NB4 (cell line): Measurements from ENCODE around the gene OTOS.

Experiments used
- DNase-seq: peaks from one replicate; pipeline ENCODE4 v3.0.0; 2010; ENCODE audit warnings: low read depth
- H3K4me3 ChIP-seq: one replicate; pipeline ENCODE4 v1.5.1; 2011; ENCODE audit warnings: mild to moderate bottlenecking, low read depth, low read length, moderate library complexity
- MYC ChIP-seq: IDR thresholded peaks from 2 replicates; pipeline ENCODE4 v1.6.1; 2011; ENCODE audit warnings: low read depth, low read length
- POLR2A ChIP-seq: IDR thresholded peaks from 2 replicates; pipeline ENCODE4 v1.6.1; 2011; ENCODE audit warnings: mild to moderate bottlenecking; ENCODE audit not compliant: insufficient read length; ENCODE audit errors: extremely low read depth
- TF ChIP-seq, protein P1 (sequence below): IDR thresholded peaks from 2 replicates; pipeline ENCODE4 v1.6.1; 2011; ENCODE audit warnings: low read depth, low read length
- TF ChIP-seq, protein P2 (sequence below): IDR thresholded peaks from one replicate; pipeline ENCODE4 v1.5.1; 2012; ENCODE audit warnings: low read depth, low read length

The OTOS gene

DNA sequence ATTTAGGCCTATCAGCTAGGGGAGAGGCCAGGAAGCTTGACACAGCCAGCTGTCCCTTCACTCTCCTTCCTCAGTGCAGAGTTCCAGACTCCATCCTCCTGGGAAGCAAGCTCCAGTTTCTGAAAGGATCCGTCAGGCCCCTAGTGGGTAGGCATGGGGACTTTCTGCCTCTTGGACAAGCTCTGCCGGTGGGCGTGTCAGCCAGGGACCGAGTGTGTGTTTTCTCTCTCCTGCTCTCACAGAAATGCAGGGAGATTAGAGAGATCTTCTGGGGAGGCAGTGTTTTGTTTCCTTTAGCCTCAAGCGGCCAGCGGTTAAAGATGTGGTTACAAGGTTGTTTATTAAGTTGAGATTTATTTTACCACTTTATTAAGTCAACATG, 29.9 kb upstream of the OTOS start:
- DNase-seq = no peak
- no peak overlapping the region for H3K4me3 ChIP-seq
- TF ChIP-seq POLR2A = no peak
- TF ChIP-seq, protein P1, sequence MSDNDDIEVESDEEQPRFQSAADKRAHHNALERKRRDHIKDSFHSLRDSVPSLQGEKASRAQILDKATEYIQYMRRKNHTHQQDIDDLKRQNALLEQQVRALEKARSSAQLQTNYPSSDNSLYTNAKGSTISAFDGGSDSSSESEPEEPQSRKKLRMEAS = no peak
- TF ChIP-seq MYC = no peak
- TF ChIP-seq, protein P2, sequence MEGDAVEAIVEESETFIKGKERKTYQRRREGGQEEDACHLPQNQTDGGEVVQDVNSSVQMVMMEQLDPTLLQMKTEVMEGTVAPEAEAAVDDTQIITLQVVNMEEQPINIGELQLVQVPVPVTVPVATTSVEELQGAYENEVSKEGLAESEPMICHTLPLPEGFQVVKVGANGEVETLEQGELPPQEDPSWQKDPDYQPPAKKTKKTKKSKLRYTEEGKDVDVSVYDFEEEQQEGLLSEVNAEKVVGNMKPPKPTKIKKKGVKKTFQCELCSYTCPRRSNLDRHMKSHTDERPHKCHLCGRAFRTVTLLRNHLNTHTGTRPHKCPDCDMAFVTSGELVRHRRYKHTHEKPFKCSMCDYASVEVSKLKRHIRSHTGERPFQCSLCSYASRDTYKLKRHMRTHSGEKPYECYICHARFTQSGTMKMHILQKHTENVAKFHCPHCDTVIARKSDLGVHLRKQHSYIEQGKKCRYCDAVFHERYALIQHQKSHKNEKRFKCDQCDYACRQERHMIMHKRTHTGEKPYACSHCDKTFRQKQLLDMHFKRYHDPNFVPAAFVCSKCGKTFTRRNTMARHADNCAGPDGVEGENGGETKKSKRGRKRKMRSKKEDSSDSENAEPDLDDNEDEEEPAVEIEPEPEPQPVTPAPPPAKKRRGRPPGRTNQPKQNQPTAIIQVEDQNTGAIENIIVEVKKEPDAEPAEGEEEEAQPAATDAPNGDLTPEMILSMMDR = no peak

DNA sequence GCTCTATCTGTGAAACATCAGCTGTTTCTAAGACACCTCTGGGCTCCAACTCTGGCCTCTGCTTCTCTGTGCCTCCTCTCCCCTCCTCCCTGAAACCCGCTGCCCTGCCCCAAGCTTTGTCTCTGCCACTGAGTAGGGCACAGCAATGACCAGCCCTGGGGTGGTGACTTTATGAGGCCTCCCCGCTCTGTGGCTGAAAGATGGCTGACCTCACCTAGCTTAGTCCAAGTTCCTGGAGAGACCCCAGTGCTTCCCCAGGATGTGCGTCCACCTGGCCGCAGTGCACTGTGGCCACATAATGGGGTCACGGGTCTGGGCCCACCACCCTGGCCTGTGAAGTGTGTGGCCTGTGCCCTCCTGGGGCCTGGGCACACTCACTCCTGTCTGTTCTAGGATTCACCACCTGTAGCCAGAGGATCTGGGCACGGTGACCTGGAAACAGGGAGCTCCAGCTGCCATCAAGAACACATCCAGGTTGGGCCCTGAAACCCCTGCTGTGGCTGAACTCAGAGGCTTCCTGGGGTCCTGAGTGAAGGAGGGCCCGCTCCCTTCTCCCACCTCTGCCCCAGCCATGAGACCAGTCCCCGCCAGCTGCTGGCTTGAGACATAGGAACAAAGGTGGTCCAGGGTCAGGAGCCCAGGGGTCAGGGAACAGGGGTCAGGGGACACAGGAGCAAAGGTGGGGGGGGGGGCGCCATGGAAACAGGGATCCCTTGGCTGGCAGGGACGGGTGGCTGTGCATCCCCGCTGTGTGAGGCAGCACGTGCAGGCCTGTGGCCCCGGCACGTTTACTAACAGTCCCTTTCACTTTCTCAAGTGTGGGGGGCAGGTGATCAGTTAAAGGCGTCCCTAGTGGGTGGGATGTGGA, 29.3 kb upstream of the OTOS start:
- no peak for TF ChIP-seq POLR2A
- TF ChIP-seq, protein P2 = no peak
- TF ChIP-seq, protein P1 = no peak
- TF ChIP-seq MYC = no peak
- DNase-seq = no peak
- H3K4me3 ChIP-seq = no peak overlapping the region

DNA sequence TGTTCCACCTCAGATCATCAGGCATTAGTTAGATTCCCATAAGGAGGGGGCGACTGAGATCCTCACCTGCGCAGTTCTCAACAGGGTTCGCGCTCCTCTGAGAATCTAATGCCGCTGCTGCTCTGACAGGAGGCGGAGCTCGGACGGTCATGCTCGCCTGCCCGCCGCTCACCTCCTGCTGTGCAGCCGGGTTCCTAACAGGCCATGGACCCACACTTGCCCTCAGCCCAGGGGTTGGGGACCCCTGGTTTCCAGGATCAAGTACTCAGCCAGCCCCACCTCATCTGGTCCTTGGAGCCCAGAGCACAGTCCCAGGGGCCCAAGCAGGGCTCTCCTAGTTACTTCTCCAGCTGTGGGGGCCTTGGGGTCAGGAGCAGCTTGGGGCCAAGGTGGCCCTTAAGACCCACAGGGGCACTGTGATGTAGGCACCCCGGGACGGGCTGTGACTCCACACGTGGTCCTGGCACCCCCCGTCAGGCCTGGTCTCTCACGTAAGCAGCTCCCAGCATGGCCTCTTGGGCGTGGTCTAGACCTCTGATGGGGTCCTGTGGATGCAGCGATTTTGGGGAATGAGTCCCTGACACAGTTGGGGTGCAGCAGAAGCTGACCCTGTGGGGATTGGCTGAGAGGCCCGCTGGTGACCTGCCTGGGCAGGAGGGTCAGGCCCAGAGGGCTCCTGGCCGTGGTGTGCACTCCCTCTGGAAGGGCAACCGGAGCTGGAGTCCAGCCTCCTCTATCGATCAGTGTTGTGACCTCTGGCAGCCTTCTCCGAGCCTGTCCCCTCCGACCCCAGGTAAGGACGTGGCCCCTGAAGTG, 28.3 kb upstream of the OTOS start:
- TF ChIP-seq MYC = no peak
- TF ChIP-seq, protein P1 = no peak
- TF ChIP-seq, protein P2 = no peak
- no peak for TF ChIP-seq POLR2A
- no peak for DNase-seq
- H3K4me3 ChIP-seq = no peak overlapping the region

DNA sequence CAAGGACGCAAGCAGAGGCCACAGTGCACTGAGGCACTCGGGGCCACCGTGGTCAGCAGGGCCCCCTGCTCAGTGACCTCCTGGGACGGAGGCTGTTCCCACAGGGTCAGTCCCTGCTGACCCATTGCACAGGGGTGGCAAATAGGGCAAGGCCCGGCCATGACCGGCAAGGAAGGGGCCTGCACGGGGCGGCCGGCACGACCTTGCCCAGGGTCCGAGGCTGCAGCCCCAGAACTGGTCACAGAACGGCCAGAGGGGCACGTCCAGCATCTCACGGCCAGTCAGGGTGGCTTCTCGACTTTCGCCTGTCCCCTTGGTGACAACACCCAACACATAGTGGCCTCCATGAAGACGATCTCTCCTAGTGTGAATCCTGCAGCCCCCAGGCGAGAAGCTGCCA, 27.6 kb upstream of the OTOS start:
- H3K4me3 ChIP-seq = no peak overlapping the region
- DNase-seq = no peak
- TF ChIP-seq POLR2A (no peak), MYC (no peak)
- TF ChIP-seq, protein P1 = no peak
- TF ChIP-seq, protein P2 = no peak

DNA sequence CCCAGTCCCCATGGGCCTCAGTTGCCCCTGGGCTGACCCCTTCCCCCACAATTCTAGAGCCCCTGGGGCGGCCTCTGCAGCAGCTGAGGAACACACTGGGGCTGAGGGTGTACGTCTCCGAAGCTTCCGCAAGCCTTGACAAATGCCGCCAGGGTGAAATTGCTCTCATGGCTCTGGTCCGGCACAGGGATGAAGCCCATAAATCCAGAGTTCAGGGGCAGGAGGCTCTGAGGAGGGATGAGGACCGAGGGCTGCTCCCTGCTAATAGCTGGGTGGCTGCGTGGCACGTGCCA, 27.1 kb upstream of the OTOS start:
- no peak for DNase-seq
- TF ChIP-seq, protein P2 = no peak
- TF ChIP-seq MYC = no peak
- TF ChIP-seq, protein P1 = no peak
- no peak for TF ChIP-seq POLR2A

More for the DNA sequence above, 27.1 kb upstream of the OTOS start:
- H3K4me3 ChIP-seq = no peak overlapping the region
